ENCODE measurements around the gene ADARB2.

The ADARB2 gene

DNA sequence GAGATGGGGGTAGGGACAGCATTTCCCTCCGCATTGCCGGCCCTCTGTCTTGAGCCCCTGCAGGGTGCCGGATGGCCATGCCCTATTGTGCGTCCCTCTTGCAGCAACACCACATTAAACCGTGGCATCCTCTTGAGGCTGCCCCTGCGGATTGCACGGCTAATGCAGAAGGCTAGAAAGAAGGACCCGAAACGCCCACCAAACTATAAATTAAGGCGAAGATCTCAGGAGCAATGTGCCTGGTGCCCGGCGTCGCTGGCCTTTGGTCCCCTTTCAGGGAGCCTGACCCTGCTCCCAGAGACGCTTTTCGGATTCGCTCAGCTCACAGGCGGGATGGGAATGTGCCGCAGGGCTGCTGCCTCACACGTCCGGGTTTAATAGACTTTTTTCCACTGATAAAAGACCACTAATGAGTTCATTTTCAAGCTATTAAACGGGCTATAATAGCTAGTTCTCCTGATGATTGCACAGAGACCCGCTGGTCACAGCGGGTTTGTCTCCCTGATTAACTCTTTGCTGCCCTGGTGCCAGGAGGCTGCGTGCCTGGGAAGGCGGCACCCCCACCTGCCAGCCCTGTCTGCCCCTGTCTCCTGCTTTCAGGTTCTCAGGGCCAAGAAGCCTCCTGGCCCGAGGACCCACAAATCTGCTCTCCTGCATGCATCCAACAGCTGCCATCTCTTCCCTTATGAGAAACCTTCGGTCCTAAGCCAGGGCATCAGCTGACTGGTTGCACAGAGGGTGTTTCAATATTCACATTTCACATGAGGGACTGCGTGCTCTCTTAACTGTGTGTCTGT is 128.3 kb downstream of the ADARB2 start:
- DNase-seq, result no peak

DNA sequence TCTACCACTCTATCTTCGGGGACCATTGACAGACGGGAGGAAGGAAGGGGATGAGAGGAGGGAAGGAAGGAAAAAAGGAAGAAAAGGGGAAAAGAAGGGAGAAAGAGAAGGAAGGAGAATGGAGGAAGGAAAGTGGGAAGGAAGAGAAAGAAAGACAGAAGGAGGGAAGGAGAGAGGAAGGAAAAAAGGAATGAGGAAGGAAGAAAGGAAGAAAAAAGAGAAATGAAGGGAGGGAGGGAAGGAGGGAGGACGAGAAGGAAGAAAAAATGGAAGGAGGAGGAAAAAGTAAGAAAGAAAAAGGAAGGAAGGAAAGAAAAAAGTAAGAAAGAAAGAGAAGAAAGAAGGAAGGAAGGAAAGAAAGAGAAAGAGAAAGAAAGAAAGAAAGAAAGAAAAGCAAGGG is 128.9 kb downstream of the ADARB2 start:
- no peak for DNase-seq

DNA sequence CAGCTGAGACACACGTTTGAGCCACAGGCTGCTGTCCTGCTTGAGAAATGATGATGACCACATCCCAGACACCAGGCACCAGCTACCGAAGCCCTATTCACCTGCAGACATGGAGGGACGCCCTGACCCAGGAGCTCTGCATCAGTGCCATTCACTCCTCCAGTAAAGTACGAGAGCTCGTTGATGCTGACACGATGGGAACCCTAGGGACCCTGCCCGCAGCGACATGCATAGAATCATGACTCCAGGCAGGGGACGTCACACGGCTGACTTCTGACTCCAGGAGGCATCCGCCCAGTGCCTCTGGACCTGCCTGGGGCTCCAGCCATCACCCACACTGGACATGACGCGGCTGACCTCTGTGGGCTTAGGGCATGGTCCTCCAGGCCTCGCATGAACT is 129.9 kb downstream of the ADARB2 start:
- DNase-seq, result no peak

DNA sequence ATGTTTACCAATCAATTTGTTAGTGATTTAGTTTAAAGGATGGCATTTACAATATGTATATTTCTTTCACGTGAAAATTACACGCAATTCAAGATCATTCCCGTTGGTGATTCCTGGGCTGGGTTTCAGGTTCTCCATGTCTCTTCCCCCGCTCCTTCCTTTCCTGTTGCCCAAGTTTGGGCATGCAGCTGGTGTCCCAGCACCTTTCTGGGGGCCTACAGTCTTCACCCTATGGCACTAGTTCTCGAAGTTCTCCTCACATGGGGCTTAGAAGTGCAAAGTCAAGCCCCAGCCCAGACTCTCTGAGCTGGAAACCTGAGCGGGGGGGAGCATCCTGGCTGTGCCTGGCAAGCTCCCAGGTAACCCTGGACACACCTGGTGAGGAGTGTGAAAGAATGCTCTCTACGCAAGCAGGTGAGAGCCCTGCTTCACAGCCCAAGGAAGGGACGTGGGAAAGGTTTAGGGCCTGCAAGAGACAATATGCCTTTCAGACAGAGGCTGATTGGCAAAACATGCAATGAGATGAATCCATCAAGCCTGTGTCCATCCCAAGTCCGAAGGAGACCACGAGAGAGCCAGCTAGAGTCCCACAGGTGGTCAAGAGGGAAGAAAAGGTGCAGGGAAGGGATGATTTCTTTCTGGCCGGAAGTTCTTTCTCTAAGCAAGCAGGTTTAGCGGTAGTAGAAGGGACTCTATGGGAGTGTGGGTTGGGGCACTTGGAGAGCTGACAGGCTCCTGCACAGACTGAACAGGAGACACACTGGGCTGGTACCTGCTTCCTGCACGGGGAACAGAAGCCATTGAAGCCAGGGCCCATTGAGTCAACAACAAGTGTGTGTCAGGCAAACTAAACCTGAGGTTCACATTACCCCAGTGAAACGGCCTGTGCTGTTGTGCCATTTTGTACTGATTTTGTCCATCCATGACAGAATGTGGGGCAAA is 131.1 kb downstream of the ADARB2 start:
- DNase-seq, result no peak

DNA sequence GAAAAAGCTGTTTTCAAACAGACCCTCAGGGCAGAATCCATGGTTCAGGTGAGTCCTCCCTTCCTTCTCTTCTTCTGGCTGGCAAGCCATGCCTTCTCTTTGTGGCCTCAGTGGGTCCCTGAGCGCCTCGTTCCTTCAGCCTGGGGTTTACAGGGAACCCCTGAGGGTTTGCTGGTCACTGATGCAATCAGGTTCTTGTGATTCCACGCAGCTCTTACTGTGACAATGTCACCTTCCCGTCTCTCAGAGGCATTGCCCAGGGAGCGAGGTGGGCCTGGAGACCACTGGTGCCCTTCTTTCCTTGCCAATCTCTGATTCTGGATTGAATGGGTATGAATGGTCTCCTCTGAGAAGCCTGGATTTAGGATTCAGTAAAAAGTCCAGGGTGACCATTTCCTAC is 132.2 kb downstream of the ADARB2 start:
- DNase-seq, result no peak

DNA sequence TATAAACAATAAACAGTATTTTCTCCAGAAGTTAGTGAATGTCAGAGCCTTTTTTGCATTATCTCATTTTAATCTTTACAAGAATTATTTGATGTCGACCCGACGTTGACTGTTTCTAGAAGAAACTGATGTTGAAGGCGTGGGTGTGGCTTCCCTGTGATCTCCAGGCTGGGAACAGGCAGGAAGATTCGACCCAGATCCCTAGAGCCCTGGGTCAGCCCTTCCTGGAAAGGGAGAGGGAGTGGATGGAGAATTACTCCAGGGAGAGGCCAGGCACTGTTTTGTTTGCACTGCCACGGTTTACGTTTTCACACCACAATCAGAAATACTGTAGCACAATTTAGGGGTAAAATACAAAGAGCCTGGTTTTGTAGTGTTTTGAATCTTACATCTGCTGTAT is 133.1 kb downstream of the ADARB2 start:
- no peak for DNase-seq

DNA sequence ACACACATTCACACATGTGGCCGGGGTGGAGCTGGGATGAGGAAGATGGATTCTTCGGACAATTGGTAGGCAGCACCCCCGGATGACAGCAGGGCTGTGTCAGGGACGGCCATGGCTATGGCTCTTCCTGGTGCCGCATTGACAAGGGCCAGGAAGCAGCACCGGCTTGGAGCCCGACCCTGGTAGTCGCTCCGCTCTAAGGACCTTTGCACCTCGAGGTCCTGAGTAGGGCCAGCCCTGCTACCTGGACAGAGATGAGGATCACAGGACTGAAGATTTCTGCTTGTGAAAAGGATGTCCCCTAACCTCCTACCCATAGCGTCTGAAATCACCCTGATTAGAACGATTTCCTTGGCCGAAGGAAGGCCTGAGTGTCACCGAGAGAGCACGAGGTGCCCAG is 134.1 kb downstream of the ADARB2 start:
- DNase-seq, result no peak

DNA sequence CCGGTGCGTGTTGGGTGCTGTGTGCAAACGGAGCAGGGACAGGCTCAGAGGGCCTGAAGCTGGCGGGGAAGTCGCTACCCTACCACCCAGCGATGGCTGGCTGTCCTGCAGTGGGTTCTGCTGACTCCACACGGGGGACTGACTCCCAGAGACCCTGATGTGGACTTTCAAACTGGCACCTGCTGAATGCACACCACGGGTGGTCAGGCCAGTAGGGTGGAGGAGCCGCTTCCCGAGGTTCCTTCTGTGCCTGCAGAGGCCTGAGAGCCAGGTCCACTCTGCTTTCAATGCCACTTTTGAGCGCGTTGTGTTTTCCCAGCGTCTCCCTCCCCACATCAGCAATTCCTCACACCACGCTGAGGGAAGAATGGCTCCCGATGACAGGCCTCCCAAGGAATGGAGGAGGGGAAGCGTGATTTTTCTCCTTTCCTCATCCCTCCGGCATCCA is 135.3 kb downstream of the ADARB2 start:
- DNase-seq, result no peak

DNA sequence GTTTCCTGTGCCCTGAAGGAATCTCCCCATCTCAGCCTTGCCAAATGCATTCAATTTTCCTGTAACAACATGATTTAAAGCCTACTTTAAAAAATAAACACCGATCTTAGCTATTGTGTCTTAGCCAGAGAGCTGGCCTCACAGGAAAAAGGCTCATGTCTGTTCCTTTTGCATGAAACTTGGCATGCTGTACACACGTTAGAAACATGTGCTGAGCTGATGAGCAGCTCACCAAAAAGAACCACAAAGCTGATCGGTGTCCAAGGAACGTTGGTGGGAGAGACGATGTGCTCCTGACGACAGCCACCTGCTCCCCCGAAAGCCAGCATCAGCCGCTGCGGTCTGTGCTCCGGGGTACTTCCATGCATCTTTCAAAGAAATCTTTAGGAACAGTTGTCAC is 135.9 kb downstream of the ADARB2 start:
- DNase-seq, result no peak

DNA sequence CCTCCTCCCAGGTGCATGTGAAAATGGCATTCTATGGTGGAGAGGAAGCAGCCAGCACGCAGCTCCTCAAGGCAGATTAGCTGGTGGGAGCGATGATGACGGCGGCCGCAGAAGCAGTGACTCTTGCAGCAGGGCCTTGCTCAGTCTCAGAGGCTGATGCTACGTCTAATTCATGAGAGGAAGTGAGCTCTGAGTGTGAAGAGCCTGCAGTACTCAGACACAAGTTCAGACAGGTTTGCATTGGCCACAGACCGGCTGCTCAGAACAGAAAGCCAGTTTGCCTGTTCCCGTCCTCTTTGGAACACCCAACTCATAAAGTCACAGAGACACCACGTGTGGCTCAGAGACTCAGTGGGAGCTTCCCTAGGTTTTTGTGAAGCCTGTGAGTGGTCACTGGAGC is 136.5 kb downstream of the ADARB2 start:
- DNase-seq, result no peak

DNA sequence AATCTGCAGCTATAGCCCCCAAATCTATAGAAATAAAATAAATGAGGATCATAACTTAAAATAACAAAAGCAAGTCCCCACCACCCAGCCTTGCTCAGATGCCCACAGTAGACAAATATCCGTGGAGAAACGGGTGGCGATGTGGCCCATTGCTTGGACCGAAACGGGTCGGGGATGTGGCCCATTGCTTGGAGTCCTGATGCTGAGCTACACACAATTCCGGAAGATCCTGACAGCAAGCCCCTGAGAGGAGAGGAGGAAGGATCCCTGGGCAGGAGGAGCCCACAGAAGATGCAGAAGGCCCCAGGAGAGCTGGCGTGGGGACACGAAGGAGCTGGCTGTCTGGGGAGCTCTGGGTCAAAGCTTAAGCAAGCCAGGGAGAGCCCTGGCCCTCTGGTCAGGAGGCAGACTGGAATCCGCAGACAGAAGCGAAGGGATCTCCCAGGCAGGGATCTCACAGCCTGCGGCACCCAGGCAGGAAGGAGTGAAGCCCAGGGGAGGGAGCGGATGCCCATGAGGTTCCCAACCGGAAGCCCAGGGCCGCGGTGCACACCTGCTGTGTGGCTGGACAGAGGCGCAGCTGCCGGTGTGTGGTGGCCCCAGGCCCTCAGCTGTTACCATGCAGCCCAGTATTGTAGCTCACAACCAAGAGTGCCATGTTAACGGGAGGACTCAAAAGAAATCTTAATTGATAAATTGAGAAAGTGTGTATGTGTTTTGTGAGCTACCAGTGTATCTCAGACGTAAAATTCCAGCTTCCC is 138.8 kb downstream of the ADARB2 start:
- DNase-seq, result no peak

DNA sequence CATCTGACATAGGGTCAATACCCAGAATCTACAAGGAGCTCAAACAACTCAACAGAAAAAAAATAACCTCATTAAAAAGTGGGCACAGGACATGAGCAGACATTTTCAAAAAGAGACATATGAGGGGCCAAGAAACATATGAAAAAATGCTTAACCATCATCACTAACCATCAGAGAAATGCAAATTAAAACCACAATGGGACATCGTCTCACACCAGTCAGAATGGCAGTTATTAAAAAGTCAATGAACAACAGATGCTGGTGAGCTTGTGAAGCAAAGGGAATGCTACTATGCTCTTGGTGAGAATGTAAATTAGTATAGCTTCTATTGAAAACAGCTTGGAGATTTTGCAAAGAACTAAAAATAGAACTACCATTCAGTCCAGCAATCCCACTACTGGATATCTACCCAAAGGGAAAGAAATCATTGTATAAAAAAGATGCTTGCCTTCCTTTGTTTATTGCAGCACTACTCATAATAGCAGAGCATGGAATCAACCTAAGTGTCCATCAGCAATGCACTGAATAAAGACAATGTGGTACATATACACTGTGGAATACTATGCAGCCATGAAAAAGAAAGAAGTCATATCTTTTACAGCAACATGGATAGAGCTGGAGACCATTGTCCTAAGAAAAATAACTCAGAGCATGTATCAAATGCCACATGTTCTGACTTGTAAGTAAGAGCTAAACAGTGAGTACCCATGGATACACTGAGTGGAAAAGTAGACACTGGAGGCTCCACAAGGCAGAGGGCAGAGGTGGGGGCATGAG is 139.8 kb downstream of the ADARB2 start:
- DNase-seq, result no peak

DNA sequence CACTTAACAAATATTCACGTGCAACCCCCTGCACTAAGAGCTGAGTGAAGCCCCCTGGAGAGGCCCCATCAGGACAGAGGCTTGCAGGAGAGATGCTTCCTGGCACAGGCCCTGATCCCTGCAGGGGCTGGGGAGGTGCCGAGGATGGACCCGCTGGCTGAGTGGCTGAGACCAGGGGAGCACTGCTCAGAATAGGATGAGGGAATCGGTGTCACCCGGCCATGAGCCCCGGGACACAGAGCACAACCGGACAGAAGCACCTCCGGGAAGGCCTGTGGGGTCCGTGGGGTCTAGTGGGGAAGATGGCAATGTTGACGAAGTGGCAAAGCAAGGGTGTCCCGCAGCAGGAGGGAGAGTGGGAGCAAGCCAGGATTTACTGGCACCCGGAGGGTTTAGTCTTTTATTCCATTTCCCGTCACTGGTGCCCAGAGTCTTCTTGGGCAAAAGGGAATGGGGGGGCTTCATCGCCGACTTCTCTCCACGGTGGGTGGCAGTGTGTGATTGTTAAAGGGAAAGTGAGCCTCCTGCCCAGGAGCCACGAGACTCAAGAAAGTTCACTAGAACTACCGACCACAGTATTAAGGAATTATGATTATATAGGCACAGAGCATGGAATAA is 140.7 kb downstream of the ADARB2 start:
- no peak for DNase-seq

DNA sequence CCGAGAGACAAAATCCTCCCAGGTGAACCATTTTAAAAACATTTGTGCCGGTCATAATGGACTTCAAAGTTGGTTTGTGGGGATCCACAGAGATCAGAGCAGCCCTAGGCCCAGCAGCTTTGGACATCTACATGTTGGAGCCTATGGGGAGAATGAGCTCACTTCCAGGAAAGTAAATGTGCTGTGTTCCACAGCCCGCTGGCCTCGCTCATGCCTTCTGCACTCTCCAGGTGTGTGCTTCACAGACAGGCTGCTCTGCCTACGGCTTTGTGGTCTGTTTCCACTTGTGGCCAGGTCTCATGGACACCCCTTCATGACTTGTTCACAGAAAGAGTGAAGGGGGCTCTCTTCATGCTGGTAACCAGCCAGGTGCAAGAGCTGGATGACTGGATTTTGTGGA is 141.6 kb downstream of the ADARB2 start:
- DNase-seq, result no peak

DNA sequence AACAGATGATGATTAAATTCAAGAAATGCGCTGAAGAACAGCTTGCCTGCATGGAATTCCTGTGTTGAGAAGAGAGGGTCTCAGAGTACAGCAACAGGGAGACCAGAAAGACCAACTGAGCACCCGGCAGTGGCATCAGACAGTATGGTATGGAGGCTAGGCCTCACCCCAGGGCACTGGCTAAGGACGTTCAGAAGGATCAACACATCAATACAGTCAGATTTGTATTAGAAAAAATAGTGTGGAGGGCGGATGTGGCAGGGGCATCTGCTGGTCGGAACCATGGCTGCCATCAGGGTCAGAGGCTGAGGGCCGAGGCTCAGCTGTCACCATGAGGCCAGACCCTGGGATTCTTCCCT is 142.1 kb downstream of the ADARB2 start:
- DNase-seq, result no peak

DNA sequence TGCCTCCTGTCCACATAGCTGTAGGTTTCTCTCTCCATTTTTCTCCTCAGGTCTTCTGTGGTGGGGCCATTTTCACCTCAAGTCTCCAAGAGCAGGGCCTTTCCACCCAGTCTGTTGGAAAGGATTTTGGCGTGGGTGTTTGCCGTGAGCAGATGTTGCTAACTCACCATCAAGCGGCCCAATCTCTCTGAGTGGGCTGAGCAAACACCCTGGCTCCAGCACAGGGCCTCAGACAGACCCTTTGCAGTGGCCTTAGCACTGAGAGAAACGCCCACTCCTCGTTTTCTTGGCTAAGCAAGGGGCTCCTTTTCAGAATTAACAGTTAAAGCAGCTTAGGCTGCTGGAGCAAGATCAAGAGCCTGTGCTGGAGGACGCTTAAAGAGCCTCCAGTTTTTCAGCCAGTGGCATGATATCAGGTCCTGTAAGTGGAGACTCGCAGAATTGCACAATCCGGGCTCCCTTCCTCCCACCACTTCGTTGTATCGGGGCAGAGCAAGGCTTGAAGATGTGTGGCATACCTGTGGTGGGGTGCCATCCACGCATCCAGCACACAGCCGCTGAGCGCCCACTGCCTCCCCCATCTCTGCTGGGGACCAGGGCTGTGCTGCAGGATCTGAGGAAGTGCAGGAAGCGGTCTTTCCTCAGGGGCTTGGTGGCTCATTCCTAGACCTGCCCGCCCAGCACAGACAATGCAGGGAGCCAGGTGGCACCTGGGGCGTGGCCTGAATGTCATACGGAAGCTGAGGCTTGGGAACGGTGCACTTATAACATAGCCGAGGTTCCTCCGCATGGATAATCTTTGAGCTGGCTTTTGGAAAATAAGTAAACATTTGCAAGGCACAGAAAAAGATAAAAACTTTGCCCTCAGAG is 142.7 kb downstream of the ADARB2 start:
- DNase-seq, result no peak

DNA sequence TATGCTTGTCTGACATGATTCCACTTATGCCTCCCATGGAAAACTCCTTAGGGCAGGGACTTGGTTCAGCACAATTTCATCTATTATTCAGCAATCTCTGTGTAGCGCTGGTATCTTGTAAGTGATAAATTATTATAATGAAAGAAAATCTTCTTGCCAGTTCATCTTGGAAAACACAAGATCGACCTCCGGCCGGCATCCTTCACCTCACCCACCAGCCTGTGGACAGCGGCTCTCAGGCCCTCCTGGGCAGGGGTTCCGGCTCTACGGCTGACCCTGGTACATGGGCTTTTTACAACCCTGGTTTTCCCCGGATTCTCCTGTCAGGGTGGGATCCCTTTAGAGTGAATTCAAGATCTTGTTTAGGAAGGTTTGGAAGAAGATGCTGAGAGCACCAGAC is 145.6 kb downstream of the ADARB2 start:
- DNase-seq, result no peak

DNA sequence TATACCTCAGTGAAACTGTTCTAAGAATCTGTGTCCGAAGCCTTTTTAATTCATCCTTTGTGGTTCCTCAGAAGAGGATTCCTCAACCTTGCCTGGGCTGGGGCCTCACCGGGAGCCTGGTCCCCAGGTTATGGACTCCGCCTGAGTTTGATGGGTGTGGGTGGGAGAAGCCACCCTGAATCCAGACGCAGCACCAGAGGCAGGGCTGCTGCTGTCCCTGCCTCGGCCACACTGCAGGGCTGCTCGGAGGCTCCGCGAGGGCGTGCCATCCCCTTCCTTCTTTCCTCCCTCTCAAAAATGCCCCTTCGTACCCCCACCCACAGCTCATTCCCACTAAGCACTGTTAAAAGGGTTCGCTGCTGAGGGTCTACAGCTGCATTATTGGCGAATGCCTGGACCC is 146.3 kb downstream of the ADARB2 start:
- DNase-seq, result no peak

DNA sequence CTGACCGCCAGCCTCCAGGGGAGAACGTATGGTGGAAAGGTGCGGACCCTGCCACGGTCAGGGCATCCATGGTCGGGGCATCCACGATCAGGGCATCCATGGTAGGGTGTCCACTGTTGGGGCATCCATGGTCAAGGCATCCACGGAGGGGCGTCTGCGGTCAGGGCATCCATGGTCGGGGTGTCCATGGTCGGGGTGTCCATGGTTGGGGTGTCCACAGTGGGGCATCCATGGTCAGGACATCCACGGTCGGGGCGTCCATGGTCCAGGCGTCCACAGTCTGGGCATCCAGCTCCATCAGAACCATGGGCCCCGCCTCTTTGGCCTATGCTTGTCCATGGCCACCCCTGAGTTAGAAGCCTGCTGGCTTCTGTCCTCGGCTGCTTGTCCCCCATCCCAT is 148.1 kb downstream of the ADARB2 start:
- DNase-seq, result no peak

DNA sequence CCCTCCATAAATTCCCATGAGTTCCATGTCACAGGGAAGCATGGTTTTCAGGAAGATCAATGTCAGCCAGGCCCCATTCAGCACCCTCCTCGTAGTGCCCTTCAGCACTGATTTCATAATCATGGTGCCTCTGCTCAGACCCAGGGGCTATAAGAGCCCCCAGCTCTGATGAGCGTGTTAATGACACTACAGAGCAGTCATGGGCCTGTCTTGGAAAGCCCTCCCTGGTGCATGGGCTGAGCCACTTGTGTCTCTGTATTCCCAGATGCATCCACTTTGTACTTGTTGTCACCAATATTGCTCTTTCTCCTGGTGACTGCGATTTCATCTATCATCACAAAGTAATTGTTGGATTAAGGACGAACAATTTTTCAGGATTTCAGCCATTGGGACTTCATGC is 154.6 kb downstream of the ADARB2 start:
- DNase-seq, result no peak

DNA sequence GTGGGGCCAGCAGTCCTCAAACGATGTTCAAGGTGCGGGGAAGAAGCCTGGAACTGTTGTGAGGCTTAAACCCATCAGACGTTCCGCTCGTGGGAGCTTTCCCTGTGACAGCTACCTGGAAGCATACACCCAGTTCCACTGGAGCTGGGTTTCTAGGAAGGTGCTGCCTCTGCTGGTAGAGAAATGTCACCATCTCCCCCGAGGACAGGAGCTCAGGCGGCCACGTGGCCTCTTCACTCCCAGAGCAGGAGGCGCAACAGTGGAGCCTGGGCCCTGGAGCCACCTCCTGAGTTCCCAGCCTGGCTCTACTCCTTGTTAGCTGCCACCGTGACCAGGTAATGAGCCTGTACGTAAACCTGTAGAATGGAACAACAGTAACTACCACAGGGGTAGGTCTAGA is 156.1 kb downstream of the ADARB2 start:
- DNase-seq, result no peak

All from suppressor macrophage treated with lipopolysaccharide for 1 hour (primary cell).